Endodermal cell (in vitro differentiated cells): Measurements from ENCODE around the gene KIAA1614. TPM values are rescaled to one million over a fixed set of nuclear protein-coding genes. Genes with fewer than 3 reads are reported as not detected.

ENCODE experiments used
- DNase-seq: peaks from one replicate; pipeline ENCODE4 v3.0.0-alpha.2; 2017
- H3K27ac ChIP-seq: 2 replicates; pipeline ENCODE4 v1.5.1; 2013; ENCODE audit warnings: mild to moderate bottlenecking, low read depth, low read length, moderate library complexity
- H3K27me3 ChIP-seq: 2 replicates; pipeline ENCODE4 v1.6.1; 2013; ENCODE audit warnings: mild to moderate bottlenecking, low read length, moderate library complexity; ENCODE audit not compliant: insufficient read depth, control insufficient read depth, poor library complexity, severe bottlenecking
- H3K36me3 ChIP-seq: 2 replicates; pipeline ENCODE4 v1.7.0; 2013; ENCODE audit warnings: mild to moderate bottlenecking, low read length, moderate library complexity; ENCODE audit not compliant: control insufficient read depth, insufficient read depth
- H3K4me1 ChIP-seq: one replicate; pipeline ENCODE4 v1.7.0; 2013; ENCODE audit warnings: low read length; ENCODE audit not compliant: control insufficient read depth, insufficient read depth
- H3K4me3 ChIP-seq: 2 replicates; pipeline ENCODE4 v1.5.1; 2013; ENCODE audit warnings: mild to moderate bottlenecking, low read length, moderate library complexity
- H3K9ac ChIP-seq: 2 replicates; pipeline ENCODE4 v1.6.1; 2013; ENCODE audit warnings: mild to moderate bottlenecking, low read length, moderate library complexity; ENCODE audit not compliant: poor library complexity, severe bottlenecking; ENCODE audit errors: extremely low read depth
- H3K9me3 ChIP-seq: 2 replicates; pipeline ENCODE4 v1.6.1; 2013; ENCODE audit warnings: mild to moderate bottlenecking, low read length, moderate library complexity; ENCODE audit not compliant: control insufficient read depth
- H3K27ac Mint-ChIP-seq: 2 replicates; pipeline ENCODE4 v1.8.0; 2020; ENCODE audit warnings: mixed read lengths
- H3K27me3 Mint-ChIP-seq: 2 replicates; pipeline ENCODE4 v1.8.0; 2021; ENCODE audit warnings: mild to moderate bottlenecking, mixed read lengths; ENCODE audit not compliant: insufficient read depth
- H3K36me3 Mint-ChIP-seq: 2 replicates; pipeline ENCODE4 v1.8.0; 2020; ENCODE audit warnings: low read depth, mixed read lengths
- H3K4me1 Mint-ChIP-seq: 2 replicates; pipeline ENCODE4 v1.8.0; 2020; ENCODE audit warnings: mixed read lengths
- H3K4me3 Mint-ChIP-seq: 2 replicates; pipeline ENCODE4 v1.8.0; 2020; ENCODE audit warnings: mild to moderate bottlenecking, moderate library complexity, mixed read lengths
- H3K9me3 Mint-ChIP-seq: 2 replicates; pipeline ENCODE4 v1.8.0; 2020; ENCODE audit warnings: mild to moderate bottlenecking, mixed read lengths
- WGBS, 2 experiments: methylation state at CpG; one replicate each; pipeline versions ENCODE4 v1.1.5 to v1.1.7; 2013; ENCODE audit warnings: missing lambda C conversion rate in 2 of 2, mixed read lengths in 1 of 2; ENCODE audit not compliant: insufficient coverage in 1 of 2, insufficient read length in 1 of 2; 5-methylcytosine and 5-hydroxymethylcytosine counted together
- total RNA-seq, 2 donors: library from RNA; stranded (reverse); fragmentation: NEBNext Ultra II Directional in 1 of 2; extraction: Animal tissue kit (Norgen Biotek cat#: 25700) in 1 of 2; gene quantifications; 2 replicates in 1 of 2; 3 replicates in 1 of 2; pipeline ENCODE4 v1.2.1, GENCODE V29; 2021
- TF ChIP-seq, protein P1 (sequence below): fragments of 200-600 bp; sonication (generic); conservative IDR thresholded peaks from 2 replicates; pipeline ENCODE4 v1.5.0; 2021; ENCODE audit warnings: antibody characterized with exemption, mild to moderate bottlenecking

Gene KIAA1614
- total RNA-seq, 2 donors from 2014 or later, result 3.3 to 5.8 TPM

DNA sequence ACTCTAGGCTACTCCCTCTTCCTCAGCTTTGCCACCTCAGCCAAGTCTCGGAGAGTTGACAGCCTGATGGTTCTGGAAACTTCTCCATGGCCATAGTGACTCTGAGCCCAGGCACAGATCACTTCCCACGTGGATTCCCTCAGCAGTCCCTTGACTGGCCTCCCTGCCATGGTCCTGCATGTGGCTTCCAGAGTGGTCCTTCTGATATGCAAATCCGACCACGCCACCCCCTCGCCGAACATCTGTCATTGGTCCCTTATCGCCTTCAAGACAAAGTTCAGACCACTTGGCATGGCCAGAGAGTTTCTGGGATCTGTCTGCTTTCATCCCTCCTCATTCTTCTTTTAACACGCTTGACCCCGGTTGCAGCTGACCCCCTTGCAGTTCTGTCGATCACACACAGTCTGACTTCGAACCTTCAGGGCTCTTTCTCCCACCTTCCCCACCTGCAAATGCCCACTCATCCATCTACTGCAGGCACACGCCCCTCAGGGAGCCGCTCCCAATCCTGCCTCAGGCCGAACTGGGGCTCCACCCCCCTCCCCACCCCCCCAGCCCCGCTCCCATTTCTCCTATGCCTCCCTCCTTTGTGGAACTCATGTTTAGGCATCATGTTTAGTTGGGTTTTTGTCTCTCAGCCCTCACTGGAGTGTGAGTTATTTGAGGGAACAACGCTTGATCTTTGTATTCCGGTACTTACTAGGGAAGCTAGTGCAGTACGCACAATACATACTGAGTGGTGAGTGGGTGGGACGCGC, 29.0 kb downstream of the KIAA1614 start:
- H3K27me3 Mint-ChIP-seq, result peaks cover 2% of the 10 kb centered on the region
- no peak overlapping the region for H3K9ac ChIP-seq
- peak; percentile 42 for DNase-seq
- no peak overlapping the region for H3K27ac Mint-ChIP-seq
- H3K4me3 Mint-ChIP-seq, result no peak overlapping the region
- H3K9me3 Mint-ChIP-seq, result no peaks in the 10 kb centered on the region
- WGBS, 2 experiments, result 93 to 98% methylated on average over 16 to 19 of the region's 20 CpGs
- TF ChIP-seq, protein P1, sequence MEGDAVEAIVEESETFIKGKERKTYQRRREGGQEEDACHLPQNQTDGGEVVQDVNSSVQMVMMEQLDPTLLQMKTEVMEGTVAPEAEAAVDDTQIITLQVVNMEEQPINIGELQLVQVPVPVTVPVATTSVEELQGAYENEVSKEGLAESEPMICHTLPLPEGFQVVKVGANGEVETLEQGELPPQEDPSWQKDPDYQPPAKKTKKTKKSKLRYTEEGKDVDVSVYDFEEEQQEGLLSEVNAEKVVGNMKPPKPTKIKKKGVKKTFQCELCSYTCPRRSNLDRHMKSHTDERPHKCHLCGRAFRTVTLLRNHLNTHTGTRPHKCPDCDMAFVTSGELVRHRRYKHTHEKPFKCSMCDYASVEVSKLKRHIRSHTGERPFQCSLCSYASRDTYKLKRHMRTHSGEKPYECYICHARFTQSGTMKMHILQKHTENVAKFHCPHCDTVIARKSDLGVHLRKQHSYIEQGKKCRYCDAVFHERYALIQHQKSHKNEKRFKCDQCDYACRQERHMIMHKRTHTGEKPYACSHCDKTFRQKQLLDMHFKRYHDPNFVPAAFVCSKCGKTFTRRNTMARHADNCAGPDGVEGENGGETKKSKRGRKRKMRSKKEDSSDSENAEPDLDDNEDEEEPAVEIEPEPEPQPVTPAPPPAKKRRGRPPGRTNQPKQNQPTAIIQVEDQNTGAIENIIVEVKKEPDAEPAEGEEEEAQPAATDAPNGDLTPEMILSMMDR, result no peak
- H3K4me1 ChIP-seq, result no peaks in the 10 kb centered on the region
- H3K27me3 ChIP-seq, result no peaks in the 10 kb centered on the region
- peaks cover 12% of the 10 kb centered on the region for H3K4me1 Mint-ChIP-seq
- peaks cover 4% of the 10 kb centered on the region for H3K9me3 ChIP-seq
- H3K4me3 ChIP-seq, result no peak overlapping the region
- H3K36me3 Mint-ChIP-seq, result peaks cover 6% of the 10 kb centered on the region
- H3K27ac ChIP-seq, result no peak overlapping the region
- H3K36me3 ChIP-seq, result no peaks in the 10 kb centered on the region

DNA sequence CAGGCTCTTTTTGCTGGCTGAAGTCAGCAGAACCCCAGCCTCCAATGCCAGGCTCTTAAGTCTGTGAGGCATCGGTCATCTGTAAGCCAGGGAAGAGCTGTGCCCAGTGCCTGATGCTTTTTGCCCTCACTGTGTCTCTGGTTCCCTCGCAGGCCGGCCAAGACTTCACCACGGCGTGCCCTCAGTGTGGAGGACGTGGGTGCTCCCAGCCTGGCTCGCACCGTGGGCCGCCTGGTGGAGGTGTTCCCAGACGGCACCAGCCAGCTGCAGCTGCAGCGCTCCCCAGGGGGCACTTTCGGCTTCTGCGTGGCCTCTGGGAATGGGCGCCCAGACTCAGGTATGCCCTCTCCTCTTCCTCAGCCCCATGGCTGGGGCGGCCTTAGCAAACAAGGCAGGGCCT, 32.5 kb downstream of the KIAA1614 start:
- TF ChIP-seq, protein P1, result no peak
- H3K27ac Mint-ChIP-seq, result no peak overlapping the region
- H3K9me3 Mint-ChIP-seq, result no peaks in the 10 kb centered on the region
- H3K27me3 Mint-ChIP-seq, result no peaks in the 10 kb centered on the region
- Histone ChIP-seq H3K9me3 (peaks cover 6% of the 10 kb centered on the region), H3K4me1 (no peaks in the 10 kb centered on the region), H3K36me3 (no peaks in the 10 kb centered on the region), H3K27me3 (no peaks in the 10 kb centered on the region), H3K9ac (no peak overlapping the region), H3K27ac (no peak overlapping the region), H3K4me3 (no peak overlapping the region)
- peaks cover 10% of the 10 kb centered on the region for H3K36me3 Mint-ChIP-seq
- no peak overlapping the region for H3K4me3 Mint-ChIP-seq
- H3K4me1 Mint-ChIP-seq, result peaks cover 7% of the 10 kb centered on the region
- WGBS, 2 experiments, result 91 to 98% methylated on average over 10 to 15 of the region's 15 CpGs
- no peak for DNase-seq

DNA sequence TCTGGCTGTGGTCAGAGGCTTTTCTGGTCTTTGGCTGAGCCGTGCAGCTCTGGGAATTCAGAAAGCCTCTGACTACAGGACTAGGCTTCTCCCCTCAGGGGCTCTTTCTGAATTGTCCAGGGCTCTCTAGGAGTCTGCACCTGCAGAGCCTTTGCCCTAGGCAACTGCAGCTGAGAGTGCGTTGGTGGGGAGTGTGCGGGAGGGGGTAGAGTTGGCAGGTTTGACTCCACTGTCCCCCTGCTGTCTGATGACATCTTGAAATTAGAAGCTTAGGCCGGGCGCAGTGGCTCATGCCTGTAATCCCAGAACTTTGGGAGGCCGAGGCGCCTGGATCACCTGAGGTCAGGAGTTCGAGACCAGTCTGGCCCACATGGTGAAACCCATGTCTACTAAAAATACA, 32.9 kb downstream of the KIAA1614 start:
- H3K9me3 ChIP-seq, result peaks cover 6% of the 10 kb centered on the region
- Mint-ChIP-seq H3K9me3 (no peaks in the 10 kb centered on the region), H3K4me3 (no peak overlapping the region), H3K36me3 (peaks cover 10% of the 10 kb centered on the region), H3K27me3 (no peaks in the 10 kb centered on the region), H3K4me1 (peaks cover 7% of the 10 kb centered on the region), H3K27ac (no peak overlapping the region)
- H3K4me3 ChIP-seq, result no peak overlapping the region
- H3K9ac ChIP-seq, result no peak overlapping the region
- H3K36me3 ChIP-seq, result no peaks in the 10 kb centered on the region
- no peak overlapping the region for H3K27ac ChIP-seq
- H3K27me3 ChIP-seq, result no peaks in the 10 kb centered on the region
- WGBS, 2 experiments, result 96 to 97% methylated on average over 6 to 8 of the region's 8 CpGs
- TF ChIP-seq, protein P1, result no peak
- H3K4me1 ChIP-seq, result no peaks in the 10 kb centered on the region
- DNase-seq, result no peak
